Activated B cell treated with CpG ODN at 0.5 μM for 24 hours (primary cell): Measurements from ENCODE around the gene PSD4. TPM values are rescaled to one million over a fixed set of nuclear protein-coding genes. Genes with fewer than 3 reads are reported as not detected.

Source experiments
- ATAC-seq: fragments of 200-7000 bp; cut with Tn5 transposase; one replicate; pipeline ENCODE4 v1.10.0; 2021; ENCODE audit warnings: low read depth, mild to moderate bottlenecking, moderate library complexity
- CTCF ChIA-PET: fragments of 350-600 bp; sonication (Branson Sonifier 250); formaldehyde crosslinking; loops from one replicate; lab custom pipeline; 2021; ENCODE audit warnings: antibody characterized with exemption; lab: Charles Lee
- POLR2A ChIA-PET: fragments of 350-600 bp; sonication (Branson Sonifier 250); formaldehyde crosslinking; loops from one replicate; lab custom pipeline; 2021; ENCODE audit warnings: antibody characterized with exemption; lab: Charles Lee
- DNase-seq: peaks from one replicate; pipeline ENCODE4 v3.0.0; 2022
- H3K27ac Mint-ChIP-seq: one replicate; pipeline ENCODE4 v1.8.0; 2020; ENCODE audit warnings: mixed read lengths
- H3K27me3 Mint-ChIP-seq: one replicate; pipeline ENCODE4 v1.8.0; 2021; ENCODE audit warnings: mixed read lengths
- H3K36me3 Mint-ChIP-seq: one replicate; pipeline ENCODE4 v1.8.0; 2021; ENCODE audit warnings: low read depth, mixed read lengths
- H3K4me1 Mint-ChIP-seq: one replicate; pipeline ENCODE4 v1.8.0; 2021; ENCODE audit warnings: mixed read lengths
- H3K4me3 Mint-ChIP-seq: one replicate; pipeline ENCODE4 v1.8.0; 2020; ENCODE audit warnings: mild to moderate bottlenecking, mixed read lengths
- H3K9me3 Mint-ChIP-seq: one replicate; pipeline ENCODE4 v1.8.0; 2020; ENCODE audit warnings: mixed read lengths
- intact Hi-C: fragments of 100-400 bp; cut with micrococcal nuclease; formaldehyde crosslinking; loops from one replicate; pipeline ENCODE4 v1.15.1; 2024
- total RNA-seq: library from RNA; stranded (reverse); gene quantifications from 2 replicates; pipeline ENCODE4 v1.2.3, GENCODE V29; 2022
- TF ChIP-seq, protein P1 (sequence below): fragments of 200-600 bp; IDR thresholded peaks from one replicate; pipeline ENCODE4 v1.8.0; 2022; ENCODE audit warnings: antibody characterized with exemption, mild to moderate bottlenecking

The PSD4 gene
- total RNA-seq, 1 donor from 2014 or later: 182 TPM

GRCh38 chr2:113175736-113176695 is 2.2 kb downstream of the PSD4 start:
- Mint-ChIP-seq H3K4me3 (peak overlapping the region; percentile 87), H3K4me1 (peaks cover 94% of the 10 kb centered on the region), H3K36me3 (peaks cover 53% of the 10 kb centered on the region), H3K27ac (peak overlapping the region; percentile 91), H3K9me3 (peaks cover 4% of the 10 kb centered on the region), H3K27me3 (peaks cover 2% of the 10 kb centered on the region)
- TF ChIP-seq, protein P1, sequence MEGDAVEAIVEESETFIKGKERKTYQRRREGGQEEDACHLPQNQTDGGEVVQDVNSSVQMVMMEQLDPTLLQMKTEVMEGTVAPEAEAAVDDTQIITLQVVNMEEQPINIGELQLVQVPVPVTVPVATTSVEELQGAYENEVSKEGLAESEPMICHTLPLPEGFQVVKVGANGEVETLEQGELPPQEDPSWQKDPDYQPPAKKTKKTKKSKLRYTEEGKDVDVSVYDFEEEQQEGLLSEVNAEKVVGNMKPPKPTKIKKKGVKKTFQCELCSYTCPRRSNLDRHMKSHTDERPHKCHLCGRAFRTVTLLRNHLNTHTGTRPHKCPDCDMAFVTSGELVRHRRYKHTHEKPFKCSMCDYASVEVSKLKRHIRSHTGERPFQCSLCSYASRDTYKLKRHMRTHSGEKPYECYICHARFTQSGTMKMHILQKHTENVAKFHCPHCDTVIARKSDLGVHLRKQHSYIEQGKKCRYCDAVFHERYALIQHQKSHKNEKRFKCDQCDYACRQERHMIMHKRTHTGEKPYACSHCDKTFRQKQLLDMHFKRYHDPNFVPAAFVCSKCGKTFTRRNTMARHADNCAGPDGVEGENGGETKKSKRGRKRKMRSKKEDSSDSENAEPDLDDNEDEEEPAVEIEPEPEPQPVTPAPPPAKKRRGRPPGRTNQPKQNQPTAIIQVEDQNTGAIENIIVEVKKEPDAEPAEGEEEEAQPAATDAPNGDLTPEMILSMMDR: no peak
- ChIA-PET POLR2A (interaction anchor here (0.6 to 5.4 kb wide), 14 partner anchors 16 to 1121 kb away, joined by 3 to 88 read pairs (median 6); no protein-coding TSS in a partner anchor), CTCF (interaction anchor here (3.2 to 5.8 kb wide), 2 partner anchors 23 to 38 kb away, joined by 39 to 120 read pairs; no protein-coding TSS in a partner anchor)
- intact Hi-C loops: loop anchor here (1.0 to 10.0 kb wide), 6 partner anchors 19 to 1121 kb away; partner anchors contain the start of gene TMEM87B
- DNase-seq (peak; percentile 39), ATAC-seq (peak; percentile 12)

DNA sequence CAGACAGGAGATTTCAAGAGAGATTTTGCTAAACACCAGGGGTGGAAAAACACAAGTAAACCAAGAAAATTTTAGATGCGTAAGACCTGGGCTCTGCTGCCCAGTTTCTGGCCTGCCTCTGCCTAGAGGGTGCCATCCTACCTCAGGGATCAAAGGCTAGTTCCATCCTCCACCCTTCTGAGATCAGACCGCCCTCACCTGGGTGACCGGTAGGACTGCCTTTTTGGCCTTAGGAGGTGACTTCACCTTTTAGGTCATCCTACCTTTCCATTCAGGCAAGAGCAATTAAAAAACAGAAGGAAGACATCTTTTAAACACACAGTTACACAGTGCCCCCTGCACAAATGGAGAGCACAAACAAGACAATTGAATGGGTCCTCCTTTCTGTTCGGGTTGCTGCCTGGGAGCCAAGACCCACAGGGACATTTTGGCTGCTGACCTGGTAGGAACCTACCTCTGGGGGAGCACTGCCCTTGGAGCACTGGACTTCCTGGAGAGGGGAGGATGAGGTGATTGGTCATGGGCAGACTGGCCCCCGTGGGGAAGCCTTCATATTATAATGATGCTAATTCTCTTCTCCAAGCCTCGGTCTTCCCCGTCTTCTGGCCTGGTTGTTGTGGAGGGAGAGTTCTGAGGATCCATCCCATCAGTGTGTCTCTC is 3.1 kb downstream of the PSD4 start:
- H3K27me3 Mint-ChIP-seq: peaks cover 2% of the 10 kb centered on the region
- intact Hi-C loops: loop anchor here (10.0 kb wide), 2 partner anchors 518 to 1122 kb away; partner anchors contain the start of gene TMEM87B
- no peak for ATAC-seq

DNA sequence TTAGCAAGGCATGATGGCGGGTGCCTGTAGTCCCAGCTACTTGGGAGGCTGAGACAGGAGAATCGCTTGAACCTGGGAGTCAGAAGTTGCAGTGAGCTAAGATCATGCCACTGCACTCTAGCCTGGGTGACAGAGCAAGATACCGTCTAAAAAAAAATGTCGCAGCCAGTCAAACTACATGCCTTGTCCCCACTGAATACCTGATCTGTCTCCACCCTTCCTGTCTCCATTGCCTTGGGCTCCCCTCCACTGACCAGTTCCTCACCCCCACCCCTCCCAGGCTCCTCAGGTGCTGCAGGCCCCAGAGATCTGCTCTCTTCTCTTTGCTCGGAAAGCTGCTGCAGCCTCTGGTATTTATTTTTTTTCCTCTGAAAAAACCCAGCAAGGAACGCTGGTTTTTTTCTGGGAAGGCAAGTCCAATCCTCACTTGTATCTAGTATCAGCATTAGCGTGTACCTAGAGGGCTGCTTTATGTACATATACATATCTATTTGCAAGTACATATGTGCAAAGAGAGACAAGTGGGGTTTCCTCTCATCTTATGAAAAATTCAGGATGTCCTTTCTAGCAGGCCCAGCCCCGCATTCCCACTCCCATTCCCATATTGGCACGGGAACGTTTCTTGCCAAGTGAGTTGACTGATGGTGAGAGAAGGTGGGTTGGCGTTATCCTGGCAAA is 4.4 kb downstream of the PSD4 start:
- H3K4me3 Mint-ChIP-seq: no peak overlapping the region

More for the DNA sequence above, 3.1 kb downstream of the PSD4 start:
- no peaks in the 10 kb centered on the region for H3K9me3 Mint-ChIP-seq
- peak overlapping the region; percentile 87 for H3K4me3 Mint-ChIP-seq
- POLR2A ChIA-PET: interaction anchor here (3.6 to 5.4 kb wide), 4 partner anchors 20 to 213 kb away, joined by 16 to 88 read pairs (median 38); no protein-coding TSS in a partner anchor
- peaks cover 94% of the 10 kb centered on the region for H3K4me1 Mint-ChIP-seq
- H3K27ac Mint-ChIP-seq: peak overlapping the region; percentile 91
- DNase-seq: no peak
- H3K36me3 Mint-ChIP-seq: peaks cover 53% of the 10 kb centered on the region
- TF ChIP-seq, protein P1: no peak
- CTCF ChIA-PET: interaction anchor here (3.2 to 5.8 kb wide), 2 partner anchors 22 to 39 kb away, joined by 39 to 120 read pairs; no protein-coding TSS in a partner anchor

DNA sequence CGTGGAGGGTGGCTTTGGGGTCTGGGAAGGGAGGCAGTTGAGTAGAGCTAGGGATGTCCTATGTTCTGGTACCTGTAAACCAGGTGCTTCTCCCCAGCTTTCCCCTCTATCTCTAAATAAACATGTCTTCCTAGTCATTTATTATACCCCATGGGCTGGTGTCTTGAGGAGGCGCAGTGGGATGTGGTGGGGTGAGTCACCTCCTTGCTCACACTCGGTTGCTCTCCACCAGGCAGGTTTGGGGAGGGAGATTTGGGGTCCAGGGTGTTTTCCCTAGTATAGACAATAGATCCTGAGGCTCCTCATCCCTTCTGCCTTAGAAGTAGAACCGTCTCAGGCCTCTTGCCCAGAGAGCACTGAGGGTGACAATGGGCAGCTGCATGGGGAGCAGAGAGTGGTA is 5.1 kb downstream of the PSD4 start:
- ATAC-seq: no peak
- peak overlapping the region; percentile 59 for H3K27ac Mint-ChIP-seq
- intact Hi-C loops: loop anchor here (10.0 kb wide), 2 partner anchors 516 to 1124 kb away; partner anchors contain the start of gene TMEM87B
- peaks cover 91% of the 10 kb centered on the region for H3K4me1 Mint-ChIP-seq
- CTCF ChIA-PET: interaction anchor here (3.8 kb wide), 1 partner anchor 41 kb away, joined by 65 read pairs; no protein-coding TSS in a partner anchor
- H3K27me3 Mint-ChIP-seq: peaks cover 2% of the 10 kb centered on the region
- POLR2A ChIA-PET: no interaction called here
- H3K9me3 Mint-ChIP-seq: no peaks in the 10 kb centered on the region
- no peak for DNase-seq
- H3K36me3 Mint-ChIP-seq: peaks cover 68% of the 10 kb centered on the region
- TF ChIP-seq, protein P1: no peak
- peak overlapping the region; percentile 5 for H3K4me3 Mint-ChIP-seq

More for the DNA sequence above, 4.4 kb downstream of the PSD4 start:
- peaks cover 2% of the 10 kb centered on the region for H3K27me3 Mint-ChIP-seq
- peak overlapping the region; percentile 59 for H3K27ac Mint-ChIP-seq
- H3K36me3 Mint-ChIP-seq: peaks cover 63% of the 10 kb centered on the region
- ATAC-seq (no peak), DNase-seq (no peak)
- TF ChIP-seq, protein P1: no peak
- intact Hi-C loops: loop anchor here (10.0 kb wide), 2 partner anchors 517 to 1123 kb away; partner anchors contain the start of gene TMEM87B
- ChIA-PET CTCF (interaction anchor here (3.8 kb wide), 1 partner anchor 40 kb away, joined by 65 read pairs; no protein-coding TSS in a partner anchor), POLR2A (no interaction called here)
- no peaks in the 10 kb centered on the region for H3K9me3 Mint-ChIP-seq
- H3K4me1 Mint-ChIP-seq: peaks cover 91% of the 10 kb centered on the region
